ENCODE results near the gene SH3GLB1. TPM values are rescaled to one million over a fixed set of nuclear protein-coding genes. Genes with fewer than 3 reads are reported as not detected.

Gene SH3GLB1
- total RNA-seq, 1 experiment from 2014 or later = 54.6 TPM

- Mint-ChIP-seq H3K27ac (ENCODE audit: unreplicated experiment) (peak overlapping the region; percentile 81), H3K36me3 (ENCODE audit: insufficient read depth, unreplicated experiment) (peaks cover 35% of the 10 kb centered on the region), H3K27me3 (ENCODE audit: unreplicated experiment) (no peaks in the 10 kb centered on the region), H3K9me3 (ENCODE audit: low read depth, unreplicated experiment) (no peaks in the 10 kb centered on the region), H3K4me1 (ENCODE audit: low read depth, unreplicated experiment) (peaks cover 26% of the 10 kb centered on the region), H3K4me3 (ENCODE audit: low read depth, unreplicated experiment) (peak overlapping the region; percentile 82)
- DNase-seq = no peak
- intact Hi-C loops (cut with micrococcal nuclease; ENCODE audit: unreplicated experiment) = no loop called here
- TSS peak; percentile 69 for BruUV-seq (replicated peaks)
- CTCF ChIA-PET = interaction anchor here (0.6 to 2.7 kb wide), 16 partner anchors 8 to 1408 kb away, joined by 3 to 24 read pairs (median 4); no protein-coding TSS in a partner anchor
- no peak for TF ChIP-seq CTCF (IDR thresholded peaks at IDR 0.05; ENCODE audit: unreplicated experiment)
Measured at GRCh38 chr1:86703696-86704457, 499 bp upstream of the SH3GLB1 start.

- H3K36me3 Mint-ChIP-seq (ENCODE audit: insufficient read depth, unreplicated experiment) = peaks cover 35% of the 10 kb centered on the region
- intact Hi-C loops (cut with micrococcal nuclease; ENCODE audit: unreplicated experiment) = no loop called here
- TF ChIP-seq CTCF (IDR thresholded peaks at IDR 0.05; ENCODE audit: unreplicated experiment) = no peak
Measured at GRCh38 chr1:86704972-86705664, 742 bp downstream of the SH3GLB1 start.

GRCh38 chr1:86705665-86705985 is 1.2 kb downstream of the SH3GLB1 start:
- BruUV-seq (replicated peaks) = TSS peak; percentile 38
- intact Hi-C loops (cut with micrococcal nuclease; ENCODE audit: unreplicated experiment) = no loop called here
- TF ChIP-seq CTCF (IDR thresholded peaks at IDR 0.05; ENCODE audit: unreplicated experiment) = no peak
- CTCF ChIA-PET = interaction anchor here (0.8 to 2.7 kb wide), 4 partner anchors 9 to 310 kb away, joined by 3 to 24 read pairs (median 6); no protein-coding TSS in a partner anchor
- H3K27me3 Mint-ChIP-seq (ENCODE audit: unreplicated experiment) = no peaks in the 10 kb centered on the region
- H3K4me3 Mint-ChIP-seq (ENCODE audit: low read depth, unreplicated experiment) = peak overlapping the region; percentile 82
- DNase-seq = no peak
- no peaks in the 10 kb centered on the region for H3K9me3 Mint-ChIP-seq (ENCODE audit: low read depth, unreplicated experiment)
- H3K4me1 Mint-ChIP-seq (ENCODE audit: low read depth, unreplicated experiment) = peaks cover 26% of the 10 kb centered on the region
- H3K27ac Mint-ChIP-seq (ENCODE audit: unreplicated experiment) = peak overlapping the region; percentile 81
- peaks cover 35% of the 10 kb centered on the region for H3K36me3 Mint-ChIP-seq (ENCODE audit: insufficient read depth, unreplicated experiment)

More at GRCh38 chr1:86704972-86705664, 742 bp downstream of the SH3GLB1 start:
- no TSS peak for BruUV-seq (replicated peaks)
- Mint-ChIP-seq H3K4me1 (ENCODE audit: low read depth, unreplicated experiment) (peaks cover 26% of the 10 kb centered on the region), H3K27ac (ENCODE audit: unreplicated experiment) (peak overlapping the region; percentile 81), H3K4me3 (ENCODE audit: low read depth, unreplicated experiment) (peak overlapping the region; percentile 82), H3K9me3 (ENCODE audit: low read depth, unreplicated experiment) (no peaks in the 10 kb centered on the region), H3K27me3 (ENCODE audit: unreplicated experiment) (no peaks in the 10 kb centered on the region)
- CTCF ChIA-PET = interaction anchor here (0.5 to 2.7 kb wide), 9 partner anchors 9 to 1137 kb away, joined by 3 to 24 read pairs (median 3); no protein-coding TSS in a partner anchor
- peak; percentile 54 for DNase-seq

GRCh38 chr1:86706018-86706635 is 1.8 kb downstream of the SH3GLB1 start:
- no TSS peak for BruUV-seq (replicated peaks)
- Mint-ChIP-seq H3K9me3 (ENCODE audit: low read depth, unreplicated experiment) (no peaks in the 10 kb centered on the region), H3K4me1 (ENCODE audit: low read depth, unreplicated experiment) (peaks cover 26% of the 10 kb centered on the region), H3K27ac (ENCODE audit: unreplicated experiment) (peak overlapping the region; percentile 81), H3K36me3 (ENCODE audit: insufficient read depth, unreplicated experiment) (peaks cover 35% of the 10 kb centered on the region), H3K27me3 (ENCODE audit: unreplicated experiment) (no peaks in the 10 kb centered on the region), H3K4me3 (ENCODE audit: low read depth, unreplicated experiment) (peak overlapping the region; percentile 82)
- intact Hi-C loops (cut with micrococcal nuclease; ENCODE audit: unreplicated experiment) = no loop called here
- DNase-seq = no peak
- no peak for TF ChIP-seq CTCF (IDR thresholded peaks at IDR 0.05; ENCODE audit: unreplicated experiment)
- CTCF ChIA-PET = interaction anchor here (0.8 to 1.3 kb wide), 2 partner anchors 164 to 309 kb away, joined by 3 read pairs; no protein-coding TSS in a partner anchor

Data from Calu3 (cell line).